Left lobe of liver (tissue), 2 donors: ENCODE measurements around the gene CAPN13. TPM values are rescaled to one million over a fixed set of nuclear protein-coding genes. Genes with fewer than 3 reads are reported as not detected.
"Not testable (repeated sequence)": the region's sequence is repeated elsewhere in the genome, so short reads cannot be mapped to it uniquely, and the experiment has no call there.

Experiments
- ATAC-seq: fragments of 200-7000 bp; cut with Tn5 transposase; one replicate; pipeline ENCODE4 v1.9.1; 2020; ENCODE audit warnings: mild to moderate bottlenecking, moderate library complexity
- DNase-seq: peaks from one replicate; pipeline ENCODE4 v3.0.0-alpha.2; 2020; ENCODE audit warnings: low spot score
- total RNA-seq: library from RNA; stranded (reverse); gene quantifications from one replicate; pipeline ENCODE4 v1.2.1, GENCODE V29; 2021
- donor health status: DM: no; HTN: no; CAD: no; lungs with moderate emphysema.
- donor health status: DM: no; HTN: yes; CAD: no.

The CAPN13 gene
- total RNA-seq, 1 donor from 2014 or later, result 0.08 TPM

- ATAC-seq (peak; percentile 78), DNase-seq (peak; percentile 66)
Measured at GRCh38 chr2:30706534-30707303, 100.5 kb downstream of the CAPN13 start.

GRCh38 chr2:30705711-30706533 is 101.3 kb downstream of the CAPN13 start:
- DNase-seq (no peak), ATAC-seq (no peak)

GRCh38 chr2:30705056-30705455 is 102.2 kb downstream of the CAPN13 start:
- no peak for ATAC-seq
- DNase-seq, result no peak

GRCh38 chr2:30704309-30705020 is 102.8 kb downstream of the CAPN13 start:
- no peak for DNase-seq
- no peak for ATAC-seq

- DNase-seq (peak; percentile 8), ATAC-seq (no peak)
Measured at GRCh38 chr2:30702694-30703093, 104.6 kb downstream of the CAPN13 start.

GRCh38 chr2:30701782-30702181 is 105.5 kb downstream of the CAPN13 start:
- DNase-seq (no peak), ATAC-seq (no peak)

- ATAC-seq, result not testable (repeated sequence)
- DNase-seq, result peak; percentile 24
Measured at GRCh38 chr2:30697242-30698103, 109.8 kb downstream of the CAPN13 start.

- no peak for ATAC-seq
- peak; percentile 21 for DNase-seq
Measured at GRCh38 chr2:30695749-30696148, 111.5 kb downstream of the CAPN13 start.

- ATAC-seq (no peak), DNase-seq (peak; percentile 12)
Measured at GRCh38 chr2:30694286-30695055, 112.8 kb downstream of the CAPN13 start.

GRCh38 chr2:30693821-30694281 is 113.4 kb downstream of the CAPN13 start:
- ATAC-seq (no peak), DNase-seq (peak; percentile 31)

- peak; percentile 44 for DNase-seq
- no peak for ATAC-seq
Measured at GRCh38 chr2:30692829-30693275, 114.4 kb downstream of the CAPN13 start.

GRCh38 chr2:30691948-30692828 is 115.1 kb downstream of the CAPN13 start:
- peak; percentile 41 for DNase-seq
- peak; percentile 74 for ATAC-seq

GRCh38 chr2:30691091-30691947 is 115.9 kb downstream of the CAPN13 start:
- no peak for ATAC-seq
- peak; percentile 26 for DNase-seq

- DNase-seq, result peak; percentile 32
- no peak for ATAC-seq
Measured at GRCh38 chr2:30690126-30690561, 117.1 kb downstream of the CAPN13 start.

GRCh38 chr2:30689496-30690125 is 117.6 kb downstream of the CAPN13 start:
- no peak for ATAC-seq

GRCh38 chr2:30688956-30689401 is 118.3 kb downstream of the CAPN13 start:
- peak; percentile 37 for DNase-seq
- ATAC-seq, result no peak

More at GRCh38 chr2:30689496-30690125, 117.6 kb downstream of the CAPN13 start:
- peak; percentile 37 for DNase-seq

GRCh38 chr2:30686669-30687068 is 120.6 kb downstream of the CAPN13 start:
- DNase-seq (peak; percentile 4), ATAC-seq (no peak)
